Neutrophil (primary cell): ENCODE results near the gene KIF6.

Experiments
- H3K27ac ChIP-seq: fragments of 200-600 bp; sonication (generic); 2 replicates; pipeline ENCODE4 v1.5.1; 2016; ENCODE audit warnings: mild to moderate bottlenecking, moderate library complexity
- H3K27me3 ChIP-seq: fragments of 200-600 bp; sonication (generic); 2 replicates; pipeline ENCODE4 v1.6.0; 2016; ENCODE audit warnings: mild to moderate bottlenecking
- H3K36me3 ChIP-seq: fragments of 200-600 bp; sonication (generic); 2 replicates; pipeline ENCODE4 v1.5.1; 2017
- H3K4me1 ChIP-seq, 2 experiments: fragments of 200-600 bp in 1 of 2; sonication (generic) in 1 of 2; 1 replicate in 1 of 2; 2 replicates in 1 of 2; pipeline versions ENCODE4 v1.5.1 to v1.6.1; 2013 to 2016; ENCODE audit warnings: low read depth in 1 of 2, low read length in 1 of 2, mild to moderate bottlenecking in 1 of 2, moderate library complexity in 1 of 2; ENCODE audit not compliant: control insufficient read depth in 1 of 2, insufficient read depth in 1 of 2
- H3K4me3 ChIP-seq, 2 experiments: fragments of 200-600 bp in 1 of 2; sonication (generic) in 1 of 2; 1 replicate in 1 of 2; 2 replicates in 1 of 2; pipeline ENCODE4 v1.5.1; 2013 to 2016; ENCODE audit warnings: low read depth in 1 of 2, low read length in 1 of 2, mild to moderate bottlenecking in 1 of 2, moderate library complexity in 1 of 2
- H3K9me3 ChIP-seq: fragments of 200-600 bp; sonication (generic); 2 replicates; pipeline ENCODE4 v1.5.1; 2016
- TF ChIP-seq, protein P1 (sequence below): fragments of 200-600 bp; sonication (generic); IDR thresholded peaks from 2 replicates; pipeline ENCODE4 v1.5.1; 2016; ENCODE audit warnings: antibody characterized with exemption

KIF6 gene

DNA sequence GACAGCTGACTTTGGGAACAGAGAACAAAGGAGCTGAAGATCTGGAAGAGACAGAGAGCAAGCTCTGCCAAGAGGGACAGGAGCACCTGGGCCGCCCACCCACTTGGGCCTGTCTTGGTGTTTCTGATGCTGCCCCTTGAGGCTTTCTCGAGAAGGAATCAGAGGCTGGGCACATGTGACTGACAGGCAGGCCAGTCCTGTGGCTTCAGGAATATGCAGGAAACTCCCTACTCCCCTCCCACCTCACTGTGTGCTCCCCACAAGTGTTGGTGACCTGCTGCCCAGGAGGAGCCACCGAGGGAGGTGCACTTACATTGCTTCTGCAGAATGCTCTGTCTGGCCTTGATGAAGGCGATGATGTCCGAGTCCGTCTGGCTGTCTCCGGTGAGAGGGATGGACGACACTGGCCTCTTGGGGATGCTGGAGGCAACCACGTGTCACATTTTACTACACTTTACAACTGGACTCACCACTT lies 381.8 kb downstream of the KIF6 start:
- TF ChIP-seq, protein P1, sequence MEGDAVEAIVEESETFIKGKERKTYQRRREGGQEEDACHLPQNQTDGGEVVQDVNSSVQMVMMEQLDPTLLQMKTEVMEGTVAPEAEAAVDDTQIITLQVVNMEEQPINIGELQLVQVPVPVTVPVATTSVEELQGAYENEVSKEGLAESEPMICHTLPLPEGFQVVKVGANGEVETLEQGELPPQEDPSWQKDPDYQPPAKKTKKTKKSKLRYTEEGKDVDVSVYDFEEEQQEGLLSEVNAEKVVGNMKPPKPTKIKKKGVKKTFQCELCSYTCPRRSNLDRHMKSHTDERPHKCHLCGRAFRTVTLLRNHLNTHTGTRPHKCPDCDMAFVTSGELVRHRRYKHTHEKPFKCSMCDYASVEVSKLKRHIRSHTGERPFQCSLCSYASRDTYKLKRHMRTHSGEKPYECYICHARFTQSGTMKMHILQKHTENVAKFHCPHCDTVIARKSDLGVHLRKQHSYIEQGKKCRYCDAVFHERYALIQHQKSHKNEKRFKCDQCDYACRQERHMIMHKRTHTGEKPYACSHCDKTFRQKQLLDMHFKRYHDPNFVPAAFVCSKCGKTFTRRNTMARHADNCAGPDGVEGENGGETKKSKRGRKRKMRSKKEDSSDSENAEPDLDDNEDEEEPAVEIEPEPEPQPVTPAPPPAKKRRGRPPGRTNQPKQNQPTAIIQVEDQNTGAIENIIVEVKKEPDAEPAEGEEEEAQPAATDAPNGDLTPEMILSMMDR = no peak
- Histone ChIP-seq H3K36me3 (no peaks in the 10 kb centered on the region), H3K4me3 (no peak overlapping the region), H3K27ac (no peak overlapping the region), H3K27me3 (peaks cover 48% of the 10 kb centered on the region), H3K9me3 (no peaks in the 10 kb centered on the region), H3K4me1 (no peaks in the 10 kb centered on the region)

DNA sequence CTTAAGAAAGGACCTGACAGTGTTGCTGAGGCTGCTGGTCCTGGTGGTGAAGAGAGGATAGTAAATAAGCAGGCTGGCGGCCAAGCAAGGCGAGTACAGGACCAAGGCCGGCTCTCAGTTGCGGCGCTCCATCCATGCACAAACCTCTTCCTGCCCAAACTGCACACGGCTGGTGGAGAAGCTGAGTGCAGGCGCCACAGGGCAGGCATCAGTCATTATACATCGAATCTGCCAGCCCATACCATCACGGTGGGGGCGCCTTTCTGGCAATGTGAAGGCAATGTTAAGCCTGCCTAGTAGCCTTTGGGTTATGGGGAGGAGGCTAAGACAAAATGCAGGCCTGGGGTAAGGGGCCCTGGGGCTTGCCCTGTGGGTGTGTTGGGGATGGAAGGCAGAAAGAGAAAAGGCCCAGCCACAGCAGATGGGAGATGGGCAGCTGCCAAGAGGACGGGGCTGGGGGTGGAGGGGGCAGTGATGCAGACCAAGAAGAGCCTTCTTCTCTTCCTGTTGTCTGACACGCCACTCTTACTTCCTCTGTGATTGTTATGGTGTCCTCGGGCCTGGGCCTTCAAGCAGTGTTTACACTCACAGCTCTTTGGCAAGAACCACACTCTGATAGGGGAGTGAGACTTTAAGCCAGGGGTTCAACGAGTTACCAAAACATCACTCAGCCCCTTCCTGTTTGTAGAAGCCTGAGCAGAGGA lies 382.4 kb downstream of the KIF6 start:
- no peaks in the 10 kb centered on the region for H3K4me1 ChIP-seq
- no peaks in the 10 kb centered on the region for H3K9me3 ChIP-seq
- no peaks in the 10 kb centered on the region for H3K36me3 ChIP-seq
- H3K27me3 ChIP-seq = peaks cover 54% of the 10 kb centered on the region
- H3K27ac ChIP-seq = no peak overlapping the region
- TF ChIP-seq, protein P1 = no peak
- H3K4me3 ChIP-seq = no peak overlapping the region

DNA sequence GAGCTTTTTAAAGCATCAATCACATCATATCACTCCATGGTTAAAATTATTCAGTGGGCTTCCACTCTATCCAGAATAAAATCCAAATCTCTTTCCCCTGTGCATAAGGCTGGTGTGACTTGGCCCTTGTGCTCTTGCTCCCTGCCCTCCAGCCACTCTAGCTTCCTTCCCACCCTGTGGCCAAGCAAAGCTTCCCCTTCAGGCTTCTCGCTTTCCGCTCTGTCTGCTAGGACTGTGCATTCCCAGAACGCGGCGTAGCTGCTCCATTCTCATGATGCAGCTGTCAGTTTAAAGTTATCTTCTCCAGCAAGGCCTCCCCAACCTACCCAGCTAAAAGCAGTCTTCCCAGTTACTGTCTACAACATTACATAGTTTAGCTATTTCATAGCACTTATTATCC lies 383.3 kb downstream of the KIF6 start:
- no peaks in the 10 kb centered on the region for H3K4me1 ChIP-seq
- no peak overlapping the region for H3K4me3 ChIP-seq
- H3K9me3 ChIP-seq = no peaks in the 10 kb centered on the region

DNA sequence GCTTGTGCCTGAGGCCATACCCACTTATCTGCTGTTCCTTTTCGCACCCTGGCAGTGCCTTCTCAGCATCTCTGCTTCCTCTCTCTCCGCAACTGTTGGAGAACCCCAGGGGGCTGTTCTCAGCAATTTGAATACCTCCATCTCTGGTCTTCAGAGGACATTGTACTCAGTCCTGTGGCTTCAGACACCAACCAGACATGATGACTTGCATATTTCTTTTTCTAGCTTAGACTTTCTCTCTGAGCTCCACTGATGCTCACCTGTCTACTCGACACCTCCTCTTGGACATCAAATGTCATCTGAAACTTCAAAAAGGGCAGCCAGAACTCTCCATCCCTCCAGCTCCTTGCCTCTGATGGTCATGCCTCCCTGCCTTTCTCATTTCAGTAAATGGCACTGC lies 383.9 kb downstream of the KIF6 start:
- Histone ChIP-seq H3K36me3 (no peaks in the 10 kb centered on the region), H3K9me3 (no peaks in the 10 kb centered on the region), H3K27ac (no peak overlapping the region), H3K27me3 (peaks cover 63% of the 10 kb centered on the region), H3K4me3 (no peak overlapping the region), H3K4me1 (peaks cover under 1 to 4% of the 10 kb centered on the region in 2 experiments)
- TF ChIP-seq, protein P1 = no peak

More for the DNA sequence above, 383.3 kb downstream of the KIF6 start:
- Histone ChIP-seq H3K27ac (no peak overlapping the region), H3K36me3 (no peaks in the 10 kb centered on the region), H3K27me3 (peaks cover 61% of the 10 kb centered on the region)
- TF ChIP-seq, protein P1 = no peak

DNA sequence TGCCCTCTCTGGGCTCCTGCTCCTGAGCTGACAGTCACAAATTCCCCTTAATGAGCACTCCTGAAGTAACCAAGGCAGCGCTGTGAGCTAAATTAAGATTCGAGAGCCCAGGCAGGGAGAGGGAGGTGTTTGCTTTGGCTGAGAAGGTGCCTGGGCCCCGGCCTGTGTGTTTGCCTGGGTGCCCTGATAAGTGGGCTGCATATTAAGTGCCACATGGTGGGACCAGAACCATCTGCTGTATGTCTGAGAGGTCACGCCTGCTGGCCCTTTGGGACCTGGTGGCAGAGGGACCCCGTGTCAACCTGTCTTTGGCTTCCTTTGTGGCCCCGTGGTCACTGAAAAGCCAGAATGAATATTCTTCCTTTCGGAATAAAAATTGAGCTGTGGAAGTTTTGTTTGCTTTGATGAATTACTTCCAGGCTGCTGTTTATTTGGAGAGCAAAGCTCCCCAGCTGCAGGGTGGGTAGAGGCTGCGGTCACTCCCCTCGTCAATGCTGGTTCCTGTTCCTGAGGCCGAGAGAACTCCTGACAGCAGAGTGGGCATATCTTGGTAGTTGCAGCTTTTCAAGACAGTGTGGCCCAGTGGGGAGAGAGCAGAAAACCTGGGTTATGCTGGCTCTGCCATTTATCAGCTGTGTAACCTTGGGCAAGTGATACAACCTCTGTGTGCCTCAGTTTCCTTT lies 385.2 kb downstream of the KIF6 start:
- TF ChIP-seq, protein P1 = no peak
- Histone ChIP-seq H3K27ac (no peak overlapping the region), H3K9me3 (no peaks in the 10 kb centered on the region), H3K4me1 (peaks cover 8 to 10% of the 10 kb centered on the region in 2 experiments), H3K36me3 (no peaks in the 10 kb centered on the region), H3K4me3 (no peak overlapping the region), H3K27me3 (peaks cover 76% of the 10 kb centered on the region)
